NCI-H82 (cell line): Measurements from ENCODE around the gene KMT5B.

Experiments used
- DNase-seq: peaks from one replicate; lab custom pipeline; 2025; lab: John Stamatoyannopoulos, UW

Gene KMT5B

DNA sequence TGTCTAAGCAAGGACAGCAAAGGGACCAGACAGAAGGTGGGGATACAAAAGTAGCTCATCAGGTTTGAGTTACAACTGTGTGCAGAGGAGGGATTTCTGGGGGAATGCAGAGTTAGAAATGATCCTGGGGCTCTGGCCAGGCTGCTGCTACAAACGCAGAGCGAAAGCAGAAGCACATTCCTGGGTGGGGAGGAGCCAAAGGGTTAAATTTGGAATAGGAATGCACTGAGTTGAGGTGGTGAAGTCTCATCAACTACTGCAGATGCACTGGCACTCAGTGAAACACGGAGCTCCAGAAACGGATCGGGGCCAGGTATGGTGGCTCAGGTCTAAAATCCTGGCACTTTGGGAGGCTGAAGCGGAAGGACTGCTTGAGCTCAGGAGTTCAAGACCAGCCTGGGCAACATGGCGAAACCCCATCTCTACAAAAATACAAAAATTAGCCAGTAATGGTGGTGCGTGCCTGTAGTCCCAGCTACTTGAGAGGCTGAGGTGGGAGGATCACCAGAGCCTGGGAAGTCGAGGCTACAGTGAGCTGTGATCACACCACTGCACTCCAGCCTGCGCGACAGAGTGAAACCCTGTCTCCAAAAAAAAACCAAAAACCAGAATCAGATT, 95.1 kb downstream of the KMT5B start:
- DNase-seq = no peak

- DNase-seq = no peak
Observed at GRCh38 chr11:68116974-68117373, 96.1 kb downstream of the KMT5B start.

DNA sequence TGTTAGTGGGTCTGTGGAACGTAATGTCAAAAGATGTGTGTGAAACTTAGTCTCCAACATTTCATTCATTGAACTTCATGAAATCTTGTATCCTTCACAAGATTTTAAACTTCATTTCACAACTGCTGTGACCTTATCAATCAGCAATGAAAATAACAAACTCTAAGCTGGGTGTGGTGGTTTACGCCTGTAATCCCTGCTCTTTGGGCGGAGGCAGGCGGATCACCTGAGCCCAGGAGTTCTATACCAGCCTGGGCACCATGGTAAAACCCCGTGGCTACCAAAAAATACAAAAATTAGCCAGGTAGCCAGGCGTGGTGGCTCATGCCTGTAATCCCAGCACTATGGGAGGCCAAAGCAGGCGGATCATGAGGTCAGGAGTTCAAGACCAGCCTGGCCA, 97.0 kb downstream of the KMT5B start:
- no peak for DNase-seq

DNA sequence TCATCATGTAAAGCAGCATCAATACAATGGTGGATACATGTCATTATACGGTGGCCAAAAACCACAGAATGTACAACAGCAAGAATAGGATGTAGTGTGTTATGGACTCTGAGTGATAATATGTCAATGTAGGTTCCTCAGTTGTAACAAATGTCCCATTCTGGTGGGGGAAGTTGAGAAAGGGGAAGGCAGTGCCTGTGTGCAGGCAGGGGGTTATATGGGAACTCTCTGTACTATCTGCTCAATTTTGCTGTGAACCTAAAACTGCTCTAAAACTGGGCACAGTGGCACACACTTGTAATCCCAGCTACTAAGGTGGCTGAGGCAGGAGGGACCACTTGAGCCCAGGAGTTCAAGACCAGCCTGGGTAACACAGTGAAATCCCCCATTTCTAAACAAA, 97.8 kb downstream of the KMT5B start:
- DNase-seq = no peak

DNA sequence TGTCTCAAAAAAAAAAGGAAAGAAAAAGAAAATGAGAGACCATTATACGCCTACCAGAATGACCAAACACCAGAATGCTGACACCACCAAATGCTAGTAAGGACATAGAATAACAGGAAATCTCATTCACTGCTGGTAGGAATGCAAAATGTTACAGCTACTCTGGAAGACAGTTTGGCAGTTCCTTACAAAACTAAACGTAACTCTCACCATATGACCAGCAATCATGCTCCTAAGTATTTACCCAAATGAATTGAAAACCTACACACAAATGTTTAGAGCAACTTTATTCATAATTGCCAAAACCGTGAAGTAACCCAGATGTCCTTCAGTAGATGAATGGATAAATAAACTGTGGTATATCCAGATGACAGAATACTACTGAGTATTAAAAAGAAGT, 99.1 kb downstream of the KMT5B start:
- DNase-seq = no peak

GRCh38 chr11:68107689-68108088, 105.4 kb downstream of the KMT5B start:
- DNase-seq = no peak

- DNase-seq = no peak
Observed at GRCh38 chr11:68106165-68106940, 106.7 kb downstream of the KMT5B start.
